GM19467 (cell line): Measurements from ENCODE around the gene RAD23B.
"Not testable (repeated sequence)": the region's sequence is repeated elsewhere in the genome, so short reads cannot be mapped to it uniquely, and the experiment has no call there.

ENCODE experiments used
- ATAC-seq: cut with Tn5 transposase; IDR thresholded peaks from one replicate; pipeline ENCODE4 v1.9.1; 2021; ENCODE audit warnings: mild to moderate bottlenecking, moderate library complexity; ENCODE audit not compliant: unreplicated experiment

RAD23B gene

GRCh38 chr9:107292821-107293542 lies 9.9 kb downstream of the RAD23B start:
- ATAC-seq: no peak

GRCh38 chr9:107293543-107294085 lies 10.5 kb downstream of the RAD23B start:
- no peak for ATAC-seq

- ATAC-seq: no peak
Observed at GRCh38 chr9:107294756-107295155, 11.7 kb downstream of the RAD23B start.

DNA sequence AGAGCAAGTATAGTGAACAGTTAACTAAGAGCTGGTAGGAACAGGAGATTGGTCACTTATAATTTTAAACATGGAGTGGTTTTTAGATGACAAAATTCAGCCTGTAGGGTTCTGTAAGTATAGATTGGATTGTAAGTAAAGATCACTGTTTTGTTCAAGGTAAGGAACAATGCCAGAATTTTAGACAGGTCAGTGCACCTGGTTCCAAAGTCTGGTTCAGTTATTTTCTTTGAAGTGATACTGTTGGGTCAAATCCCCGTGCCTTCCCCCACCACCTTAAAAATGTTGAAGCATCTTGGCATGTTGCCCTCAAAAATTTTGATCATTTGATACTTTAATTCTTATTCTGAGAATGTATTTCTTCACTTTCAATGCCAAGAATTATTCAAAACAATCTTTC lies 12.9 kb downstream of the RAD23B start:
- no peak for ATAC-seq

- not testable (repeated sequence) for ATAC-seq
Observed at GRCh38 chr9:107296592-107296991, 13.5 kb downstream of the RAD23B start.

DNA sequence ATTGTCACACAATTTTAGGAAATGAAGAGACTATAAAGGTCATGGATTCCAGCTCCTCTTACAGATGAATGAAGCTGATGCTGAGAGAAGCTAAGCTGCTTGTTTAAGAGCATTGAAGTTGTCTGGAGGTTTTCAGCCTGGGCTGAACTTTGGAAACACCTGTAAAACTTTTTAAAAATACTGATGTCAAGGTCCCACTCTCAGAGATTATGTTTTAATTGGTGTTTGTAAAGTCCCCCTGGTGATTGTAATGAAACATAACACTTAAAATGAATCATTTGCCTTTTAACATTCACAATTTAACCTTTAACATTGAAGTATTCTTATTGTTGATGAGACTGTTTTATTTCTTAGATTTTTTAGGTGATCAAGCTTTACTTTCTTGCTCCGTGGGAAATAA lies 16.4 kb downstream of the RAD23B start:
- no peak for ATAC-seq

DNA sequence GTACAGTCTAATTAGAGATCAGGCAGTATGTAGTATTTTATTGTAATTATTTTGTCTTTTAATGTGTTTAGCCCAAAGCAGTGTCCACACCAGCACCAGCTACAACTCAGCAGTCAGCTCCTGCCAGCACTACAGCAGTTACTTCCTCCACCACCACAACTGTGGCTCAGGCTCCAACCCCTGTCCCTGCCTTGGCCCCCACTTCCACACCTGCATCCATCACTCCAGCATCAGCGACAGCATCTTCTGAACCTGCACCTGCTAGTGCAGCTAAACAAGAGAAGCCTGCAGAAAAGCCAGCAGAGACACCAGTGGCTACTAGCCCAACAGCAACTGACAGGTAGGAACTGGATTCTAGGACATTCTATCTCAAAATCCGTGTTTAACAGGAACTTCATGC lies 23.2 kb downstream of the RAD23B start:
- no peak for ATAC-seq

- no peak for ATAC-seq
Observed at GRCh38 chr9:107307331-107307730, 24.3 kb downstream of the RAD23B start.

DNA sequence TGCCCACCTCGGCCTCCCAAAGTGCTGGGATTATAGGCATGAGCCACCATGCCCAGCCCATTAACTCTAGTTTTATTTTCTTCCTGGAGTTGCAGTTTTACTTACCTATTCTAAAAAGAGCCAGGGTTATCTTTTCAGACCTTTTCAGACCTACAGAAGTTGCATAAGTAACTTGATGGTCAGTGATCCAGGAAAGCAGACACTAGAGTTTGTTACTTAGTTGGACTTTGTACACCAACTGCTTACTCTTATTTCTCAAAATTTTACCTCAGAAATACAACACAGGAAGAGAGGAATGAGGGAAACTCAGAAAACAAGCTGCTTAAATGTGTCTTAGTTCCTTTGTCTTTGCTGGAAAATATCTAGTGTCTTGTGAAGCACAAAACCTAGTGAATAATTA lies 25.4 kb downstream of the RAD23B start:
- no peak for ATAC-seq

DNA sequence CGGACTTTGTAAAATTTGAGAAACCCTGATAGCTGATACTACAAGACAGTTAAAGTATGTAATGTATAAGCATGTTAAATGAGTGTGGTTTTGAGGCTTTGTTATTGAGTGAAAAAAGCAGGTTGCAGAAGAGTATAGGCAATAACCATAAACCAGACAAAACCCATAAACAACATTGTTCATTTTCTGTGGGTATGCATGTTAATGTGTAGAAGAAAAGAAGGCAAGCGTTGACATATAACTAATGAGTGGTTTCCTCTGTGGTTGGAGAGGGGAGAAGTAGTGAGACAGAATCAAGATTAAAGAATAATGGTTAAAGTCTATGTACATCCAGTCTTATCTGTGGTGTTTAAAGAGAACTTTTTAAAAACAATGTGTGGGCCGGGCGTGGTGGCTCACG lies 26.2 kb downstream of the RAD23B start:
- ATAC-seq: peak; percentile 82

GRCh38 chr9:107312376-107313050 lies 29.4 kb downstream of the RAD23B start:
- ATAC-seq: no peak

- no peak for ATAC-seq
Observed at GRCh38 chr9:107313555-107314096, 30.5 kb downstream of the RAD23B start.

DNA sequence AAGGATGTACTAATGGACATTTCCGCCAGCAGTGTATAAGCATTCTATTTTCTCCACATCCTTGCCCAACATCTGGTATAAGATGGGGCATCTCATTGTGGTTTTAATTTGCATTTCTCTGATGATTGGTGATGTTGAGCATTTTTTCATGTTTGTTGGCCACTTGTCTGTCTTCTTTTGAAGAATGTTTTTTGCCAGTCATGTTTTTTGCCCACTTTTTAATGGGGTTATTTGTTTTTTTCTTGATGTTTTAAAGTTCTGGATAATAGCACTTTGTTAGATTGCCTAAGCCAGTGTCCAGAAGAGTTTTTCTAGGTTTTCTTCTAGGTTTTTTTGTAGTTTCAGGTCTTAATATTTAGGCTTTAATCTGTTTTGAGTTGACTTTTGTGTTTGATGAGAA lies 31.7 kb downstream of the RAD23B start:
- no peak for ATAC-seq

GRCh38 chr9:107316795-107317661 lies 33.9 kb downstream of the RAD23B start:
- ATAC-seq: no peak

- ATAC-seq: no peak
Observed at GRCh38 chr9:107322643-107323042, 39.6 kb downstream of the RAD23B start.

DNA sequence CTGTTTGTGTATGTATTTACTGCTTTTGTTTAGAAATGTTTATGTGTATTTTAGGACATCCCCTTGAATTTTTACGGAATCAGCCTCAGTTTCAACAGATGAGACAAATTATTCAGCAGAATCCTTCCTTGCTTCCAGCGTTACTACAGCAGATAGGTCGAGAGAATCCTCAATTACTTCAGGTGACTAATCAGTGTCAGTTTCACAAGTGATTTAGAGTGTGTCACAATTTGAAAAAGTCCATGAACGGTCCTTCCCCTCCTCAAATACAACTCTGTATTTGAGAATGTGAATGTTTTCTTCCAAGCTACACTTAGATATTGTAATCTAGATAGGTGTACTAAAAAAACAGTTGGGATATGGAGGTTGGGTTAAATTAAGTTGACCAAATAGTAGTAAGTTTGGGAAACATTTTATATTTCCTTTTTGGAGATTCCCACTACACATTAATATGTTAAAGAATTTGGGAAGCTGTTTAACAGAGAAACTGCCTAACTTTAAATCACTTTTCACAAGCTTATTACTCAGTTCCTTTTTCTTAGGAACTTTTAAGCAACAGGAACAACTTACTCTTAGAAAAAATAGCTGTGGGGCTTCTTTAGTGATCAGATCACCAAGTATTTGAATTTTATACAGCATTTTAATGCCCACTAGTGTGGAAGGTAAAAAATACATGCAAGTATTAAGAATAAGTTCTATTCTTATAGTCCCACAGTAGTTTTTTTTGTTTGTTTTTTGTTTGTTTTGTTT lies 40.9 kb downstream of the RAD23B start:
- ATAC-seq: no peak

DNA sequence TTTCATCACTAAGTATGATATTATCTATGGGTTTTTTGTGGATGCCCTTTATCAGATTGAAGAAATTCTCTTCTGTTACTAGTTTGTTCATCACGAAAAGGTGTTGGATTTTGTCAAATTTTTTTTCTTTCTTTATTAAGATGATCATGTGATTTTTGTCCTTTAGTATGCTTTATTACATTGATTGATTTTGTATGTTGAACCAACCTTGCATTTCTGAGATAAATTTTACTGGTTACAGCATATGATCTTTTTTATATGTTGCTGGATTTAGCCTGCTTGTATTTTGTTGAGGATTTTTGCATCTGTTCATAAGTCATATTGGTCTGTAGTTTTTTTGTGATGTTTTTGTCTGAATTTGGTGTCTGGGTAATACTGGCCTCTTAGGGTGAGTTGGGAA lies 42.8 kb downstream of the RAD23B start:
- ATAC-seq: no peak

DNA sequence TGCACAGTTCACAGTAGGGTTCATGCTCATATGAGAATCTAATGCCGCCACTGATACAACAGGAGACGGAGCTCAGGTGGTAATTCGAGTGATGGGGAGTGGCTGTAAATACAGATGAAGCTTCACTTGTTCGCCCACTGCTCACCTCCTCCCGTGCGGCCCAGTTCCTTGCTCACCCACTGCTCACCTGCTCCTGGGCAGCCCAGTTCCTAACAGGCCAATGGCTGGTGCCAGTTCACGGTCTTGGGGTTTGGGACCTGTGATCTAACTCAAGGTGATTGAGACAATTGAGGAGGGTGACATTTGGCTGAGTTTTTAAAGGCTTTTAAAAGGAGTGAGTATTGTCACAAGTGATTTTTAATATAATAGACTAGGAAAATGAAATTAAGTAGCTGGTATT lies 45.4 kb downstream of the RAD23B start:
- ATAC-seq: no peak

DNA sequence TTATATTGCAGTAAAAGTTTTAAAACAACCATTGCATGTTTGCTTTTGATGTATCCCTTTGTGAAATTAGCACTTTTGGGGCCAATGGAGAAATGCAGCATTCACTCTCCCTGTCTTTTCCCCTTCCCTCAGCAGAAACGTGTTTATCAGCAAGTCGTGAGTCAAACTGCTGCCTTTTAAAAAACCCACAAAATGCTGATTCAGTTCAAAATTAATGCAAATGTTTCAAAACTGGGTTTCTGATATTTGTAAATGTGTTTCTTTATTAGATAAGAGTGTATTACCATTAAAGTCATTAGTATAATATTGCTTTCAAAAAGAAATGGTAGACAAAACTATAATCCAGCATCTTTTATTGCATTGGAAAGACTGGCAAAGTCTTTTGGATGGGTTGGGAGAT lies 47.3 kb downstream of the RAD23B start:
- ATAC-seq: no peak

GRCh38 chr9:107332883-107333282 lies 49.8 kb downstream of the RAD23B start:
- no peak for ATAC-seq
